ENCODE measurements around the gene KRT84. TPM values are rescaled to one million over a fixed set of nuclear protein-coding genes. Genes with fewer than 3 reads are reported as not detected.

The KRT84 gene
- total and polyA plus RNA-seq, 9 of the 15 experiments (the other 6 are each of a cell fraction or from before 2014, with no cell fraction given), result not detected

DNA sequence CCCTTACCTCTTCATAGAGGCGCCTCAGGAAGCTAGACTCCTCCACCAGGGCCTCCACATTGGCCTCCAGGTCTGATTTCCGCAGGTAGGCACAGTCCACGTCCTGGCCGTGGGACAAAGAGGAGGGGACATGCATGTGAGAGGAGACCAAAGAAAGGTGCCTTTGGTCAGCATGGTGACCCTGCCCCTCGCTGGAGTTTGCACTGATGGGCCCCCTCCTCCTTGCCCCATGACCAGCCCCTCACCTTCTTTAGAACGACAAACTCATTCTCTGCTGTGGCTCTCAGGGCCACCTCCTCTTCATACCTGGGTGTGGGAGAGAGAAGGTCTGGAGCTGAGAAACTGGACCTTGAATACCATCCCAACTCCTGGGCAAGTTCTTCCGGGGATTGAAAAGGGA is 21.4 kb downstream of the KRT84 start:
- FAIRE-seq, result no peak
- no peak for TF ChIP-seq ZNF644 (tag; IDR thresholded peaks at IDR 0.05; ENCODE audit: low read depth)
- TF ChIP-seq, protein P1, sequence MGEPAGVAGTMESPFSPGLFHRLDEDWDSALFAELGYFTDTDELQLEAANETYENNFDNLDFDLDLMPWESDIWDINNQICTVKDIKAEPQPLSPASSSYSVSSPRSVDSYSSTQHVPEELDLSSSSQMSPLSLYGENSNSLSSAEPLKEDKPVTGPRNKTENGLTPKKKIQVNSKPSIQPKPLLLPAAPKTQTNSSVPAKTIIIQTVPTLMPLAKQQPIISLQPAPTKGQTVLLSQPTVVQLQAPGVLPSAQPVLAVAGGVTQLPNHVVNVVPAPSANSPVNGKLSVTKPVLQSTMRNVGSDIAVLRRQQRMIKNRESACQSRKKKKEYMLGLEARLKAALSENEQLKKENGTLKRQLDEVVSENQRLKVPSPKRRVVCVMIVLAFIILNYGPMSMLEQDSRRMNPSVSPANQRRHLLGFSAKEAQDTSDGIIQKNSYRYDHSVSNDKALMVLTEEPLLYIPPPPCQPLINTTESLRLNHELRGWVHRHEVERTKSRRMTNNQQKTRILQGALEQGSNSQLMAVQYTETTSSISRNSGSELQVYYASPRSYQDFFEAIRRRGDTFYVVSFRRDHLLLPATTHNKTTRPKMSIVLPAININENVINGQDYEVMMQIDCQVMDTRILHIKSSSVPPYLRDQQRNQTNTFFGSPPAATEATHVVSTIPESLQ (CRISPR knock-in tag; IDR thresholded peaks at IDR 0.05), result no peak
- TF ChIP-seq BACH1 (tag; IDR thresholded peaks at IDR 0.05), result no peak
- no peak for TF ChIP-seq SMC3 (conservative IDR thresholded peaks at IDR 0.05; ENCODE audit: insufficient read depth, low read depth, low read length)
- TF ChIP-seq, protein P2, sequence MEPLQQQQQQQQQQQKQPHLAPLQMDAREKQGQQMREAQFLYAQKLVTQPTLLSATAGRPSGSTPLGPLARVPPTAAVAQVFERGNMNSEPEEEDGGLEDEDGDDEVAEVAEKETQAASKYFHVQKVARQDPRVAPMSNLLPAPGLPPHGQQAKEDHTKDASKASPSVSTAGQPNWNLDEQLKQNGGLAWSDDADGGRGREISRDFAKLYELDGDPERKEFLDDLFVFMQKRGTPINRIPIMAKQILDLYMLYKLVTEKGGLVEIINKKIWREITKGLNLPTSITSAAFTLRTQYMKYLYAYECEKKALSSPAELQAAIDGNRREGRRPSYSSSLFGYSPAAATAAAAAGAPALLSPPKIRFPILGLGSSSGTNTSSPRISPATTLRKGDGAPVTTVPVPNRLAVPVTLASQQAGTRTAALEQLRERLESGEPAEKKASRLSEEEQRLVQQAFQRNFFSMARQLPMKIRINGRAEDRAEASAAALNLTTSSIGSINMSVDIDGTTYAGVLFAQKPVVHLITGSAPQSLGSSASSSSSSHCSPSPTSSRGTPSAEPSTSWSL (CRISPR knock-in tag; IDR thresholded peaks at IDR 0.05; ENCODE audit: borderline replicate concordance), result no peak
- no peak for TF ChIP-seq HSF4 (CRISPR knock-in tag; IDR thresholded peaks at IDR 0.05; ENCODE audit: borderline replicate concordance)
- TF ChIP-seq TARDBP (IDR thresholded peaks at IDR 0.05), result no peak
- TF ChIP-seq MCM3 (IDR thresholded peaks at IDR 0.05), result no peak
- no peak for TF ChIP-seq RBM34 (IDR thresholded peaks at IDR 0.05; ENCODE audit: borderline replicate concordance, insufficient read depth, low read length)
- TF ChIP-seq TAF9B (IDR thresholded peaks at IDR 0.05; ENCODE audit: partially characterized antibody), result no peak
- TF ChIP-seq FUS (optimal IDR thresholded peaks at IDR 0.05; ENCODE audit: low read depth, low read length), result no peak
- no peak for TF ChIP-seq CREM (IDR thresholded peaks at IDR 0.05; ENCODE audit: low read depth)
- TF ChIP-seq NR2C1 (IDR thresholded peaks at IDR 0.05), result no peak
- no peak for TF ChIP-seq NR2C1 (tag; IDR thresholded peaks at IDR 0.05)
- no peak for TF ChIP-seq TCFL5 (CRISPR knock-in tag; conservative IDR thresholded peaks at IDR 0.05)
- no peak for TF ChIP-seq DMBX1 (CRISPR knock-in tag; IDR thresholded peaks at IDR 0.05; ENCODE audit: borderline replicate concordance)
- TF ChIP-seq DPF2 (IDR thresholded peaks at IDR 0.05), result no peak
- TF ChIP-seq ZKSCAN1 (IDR thresholded peaks at IDR 0.05; ENCODE audit: low read depth, low read length), result no peak
- no peak for TF ChIP-seq FOS (IDR thresholded peaks at IDR 0.05; ENCODE audit: extremely low read depth, insufficient read length)
- TF ChIP-seq MCM7 (IDR thresholded peaks at IDR 0.05), result no peak
- H3K79me2 ChIP-seq (ENCODE audit: control insufficient read depth, insufficient read depth, low read length), result no peaks in the 10 kb centered on the region

More for the DNA sequence above, 21.4 kb downstream of the KRT84 start:
- no peaks in the 10 kb centered on the region for H3K9me3 ChIP-seq (replicated peaks; ENCODE audit: control insufficient read depth, insufficient read depth, low read depth, low read length)
- peaks cover 5% of the 10 kb centered on the region; the same call in 1 of the 2 replicates for H4K20me1 ChIP-seq (replicated peaks; ENCODE audit: control insufficient read depth, insufficient read depth, low read length)
- H3K4me3 ChIP-seq, result no peak overlapping the region
- no peak overlapping the region for H2AFZ ChIP-seq (ENCODE audit: low read depth, low read length)
- H3K27ac ChIP-seq (ENCODE audit: extremely low read depth, low read depth, low read length), result no peak overlapping the region
- intact Hi-C loops (cut with micrococcal nuclease) (loop anchor here (10.0 kb wide), 1 partner anchor 209 kb away; no protein-coding TSS in a partner anchor), in situ Hi-C loops (cut with MboI) (no loop called here)
- H3K4me1 ChIP-seq (replicated peaks in 1 of 2; ENCODE audit: control insufficient read depth in 2 of 2, insufficient read depth in 2 of 2, low read length in 2 of 2), result no peaks in the 10 kb centered on the region
- no peak overlapping the region for H3K9ac ChIP-seq (ENCODE audit: insufficient read depth in 1 of 2, low read depth in 2 of 2, low read length in 2 of 2)
- no peaks in the 10 kb centered on the region for H3K36me3 ChIP-seq (ENCODE audit: control insufficient read depth, insufficient read depth, low read length)
- ATAC-seq, result no peak
- peaks cover 23 to 57% of the 10 kb centered on the region in 2 experiments; a peak in 4 of 5 replicates for H3K27me3 ChIP-seq (ENCODE audit: control insufficient read depth in 2 of 2, insufficient read depth in 2 of 2, low read length in 2 of 2)
- ChIA-PET POLR2A (interaction anchor here (0.8 kb wide), 1 partner anchor 50 kb away, joined by 3 read pairs; no protein-coding TSS in a partner anchor), CTCF (ENCODE audit: low intra/inter-chr PET ratio) (no interaction called here)
- H3K4me2 ChIP-seq (ENCODE audit: insufficient read depth, low read length), result no peak overlapping the region
- H3K9me1 ChIP-seq (ENCODE audit: control insufficient read depth, insufficient read depth, low read length), result no peaks in the 10 kb centered on the region
- no TSS peak for BruUV-seq (replicated peaks)
- WGBS (ENCODE audit: insufficient coverage, low coverage, missing lambda C conversion rate), result 0% methylated on average over 6 of the region's 7 CpGs
- no peak for DNase-seq (ENCODE audit: extremely low read depth in 1 of 4, low spot score in 3 of 4)
